ENCODE measurements around the gene CHODL.

The CHODL gene

GRCh38 chr21:18294100-18294499, 49.5 kb downstream of the CHODL start:
- no peak for DNase-seq (ENCODE audit: low spot score)

DNA sequence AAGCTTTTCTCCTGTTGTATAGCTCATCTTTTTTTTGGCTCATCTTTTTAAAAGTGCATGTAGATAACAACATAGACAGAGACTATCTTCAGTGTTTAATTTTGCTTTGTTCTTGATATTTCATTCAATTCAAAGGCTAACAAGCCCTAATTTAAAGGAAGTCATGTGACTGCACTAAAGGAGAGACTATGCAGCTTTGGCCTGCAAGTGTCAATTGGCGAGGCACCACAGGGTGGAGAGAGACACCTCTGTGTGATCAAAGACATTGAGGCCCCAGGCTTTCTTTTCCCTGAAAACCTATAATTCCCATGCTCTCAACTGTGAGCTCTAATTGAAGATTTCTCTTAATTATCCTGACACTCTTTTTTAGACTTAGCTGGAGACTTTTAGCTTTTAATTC, 53.6 kb downstream of the CHODL start:
- DNase-seq (ENCODE audit: low spot score) = peak; percentile 16
